Measurements from ENCODE around the gene RAPGEFL1. TPM values are rescaled to one million over a fixed set of nuclear protein-coding genes. Genes with fewer than 3 reads are reported as not detected.
A peak's percentile ranks its signal among the peaks of the same experiment; 100 is the strongest.

The RAPGEFL1 gene
- total RNA-seq, 2 experiments from 2014 or later: 3.8 to 5.4 TPM

DNA sequence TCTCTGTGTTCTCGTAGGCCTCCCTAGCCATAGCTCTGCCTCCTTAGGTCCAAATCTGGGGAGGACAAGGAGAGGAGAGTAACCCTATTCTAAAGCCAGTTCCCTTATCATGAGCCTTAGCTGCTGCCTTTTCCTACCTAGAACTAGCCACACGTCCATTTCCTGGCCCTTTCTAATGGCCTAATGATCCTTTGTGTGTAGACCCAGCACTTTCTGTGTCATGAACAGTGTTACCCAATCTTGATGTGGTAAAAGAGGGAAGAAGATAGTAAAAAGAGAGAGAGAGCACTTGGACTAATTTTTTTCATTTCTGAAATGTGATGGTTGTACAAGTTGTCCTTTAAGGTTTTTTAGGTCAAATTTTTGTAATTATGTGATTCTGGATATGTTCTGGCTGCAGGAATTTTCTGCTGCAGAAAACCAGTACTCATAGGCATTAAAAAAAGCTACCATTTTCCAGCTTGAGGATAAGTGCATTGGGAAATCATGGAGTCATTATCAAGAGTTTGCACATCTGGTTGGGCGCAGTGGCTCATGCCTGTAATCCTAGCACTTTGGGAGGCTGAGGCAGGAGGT lies 18.7 kb upstream of the RAPGEFL1 start:
- Mint-ChIP-seq H3K4me3 (no peak overlapping the region), H3K36me3 (ENCODE audit: low read depth) (peaks cover 36% of the 10 kb centered on the region), H3K27me3 (no peaks in the 10 kb centered on the region), H3K27ac (peak overlapping the region; percentile 67), H3K4me1 (ENCODE audit: low read depth) (peaks cover 25% of the 10 kb centered on the region), H3K9me3 (no peaks in the 10 kb centered on the region)
- DNase-seq (no peak), ATAC-seq (no peak)
- POLR2A ChIA-PET: interaction anchor here (0.6 to 1.6 kb wide), 4 partner anchors 16 to 35 kb away, joined by 3 to 5 read pairs (median 4); partner anchors contain the start of gene CASC3
- intact Hi-C loops (cut with micrococcal nuclease): no loop called here
- no peak for TF ChIP-seq CTCF (IDR thresholded peaks at IDR 0.05)
- CTCF ChIA-PET: interaction anchor here (0.9 to 3.8 kb wide), 5 partner anchors 10 to 131 kb away, joined by 3 to 12 read pairs (median 4); no protein-coding TSS in a partner anchor

DNA sequence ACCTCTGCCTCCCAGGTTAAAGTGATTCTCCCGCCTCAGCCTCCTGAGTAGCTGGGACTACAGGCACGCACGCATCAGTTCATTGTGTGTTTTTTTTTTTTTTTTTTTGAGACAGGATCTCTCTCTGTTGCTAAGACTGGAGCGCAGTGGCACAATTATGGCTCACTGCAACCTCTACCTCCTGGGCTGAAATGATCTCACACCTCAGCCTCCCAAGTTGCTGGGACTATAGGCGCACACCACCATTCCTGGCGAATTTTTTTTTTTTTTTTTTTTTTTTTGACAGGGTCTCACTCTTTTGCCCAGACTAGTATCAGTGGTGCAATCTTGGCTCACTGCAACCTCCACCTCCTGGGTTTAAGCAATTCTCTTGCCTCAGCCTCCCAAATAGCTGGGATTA lies 17.8 kb upstream of the RAPGEFL1 start:
- Mint-ChIP-seq H3K9me3 (no peaks in the 10 kb centered on the region), H3K4me1 (ENCODE audit: low read depth) (peaks cover 18% of the 10 kb centered on the region), H3K27me3 (no peaks in the 10 kb centered on the region), H3K27ac (no peak overlapping the region), H3K36me3 (ENCODE audit: low read depth) (peaks cover 35% of the 10 kb centered on the region), H3K4me3 (no peak overlapping the region)
- TF ChIP-seq CTCF (IDR thresholded peaks at IDR 0.05): no peak
- ATAC-seq: no peak
- intact Hi-C loops (cut with micrococcal nuclease): no loop called here
- CTCF ChIA-PET: interaction anchor here (0.9 to 3.8 kb wide), 4 partner anchors 9 to 132 kb away, joined by 3 to 12 read pairs (median 8); no protein-coding TSS in a partner anchor
- no peak for DNase-seq
- POLR2A ChIA-PET: interaction anchor here (0.8 to 1.6 kb wide), 3 partner anchors 15 to 136 kb away, joined by 3 to 5 read pairs (median 5); no protein-coding TSS in a partner anchor

GRCh38 chr17:40167685-40168261 lies 9.5 kb upstream of the RAPGEFL1 start:
- peaks cover 7% of the 10 kb centered on the region for H3K4me1 Mint-ChIP-seq (ENCODE audit: low read depth)
- intact Hi-C loops (cut with micrococcal nuclease): loop anchor here (1.0 kb wide), 1 partner anchor 54 kb away; no protein-coding TSS in a partner anchor
- no peak overlapping the region for H3K4me3 Mint-ChIP-seq
- H3K27me3 Mint-ChIP-seq: no peaks in the 10 kb centered on the region
- POLR2A ChIA-PET: interaction anchor here (0.5 to 2.0 kb wide), 6 partner anchors 9 to 89 kb away, joined by 3 to 10 read pairs (median 4); partner anchors contain the start of genes RAPGEFL1 and WIPF2
- no peak for DNase-seq
- CTCF ChIA-PET: interaction anchor here (0.8 to 3.7 kb wide), 28 partner anchors 8 to 154 kb away, joined by 3 to 95 read pairs (median 6); partner anchors contain the start of genes CASC3, CSF3, MED24 and MSL1
- ATAC-seq: no peak
- no peaks in the 10 kb centered on the region for H3K9me3 Mint-ChIP-seq
- peaks cover 45% of the 10 kb centered on the region for H3K36me3 Mint-ChIP-seq (ENCODE audit: low read depth)
- peak overlapping the region; percentile 36 for H3K27ac Mint-ChIP-seq
- no peak for TF ChIP-seq CTCF (IDR thresholded peaks at IDR 0.05)

GRCh38 chr17:40168262-40168832 lies 8.9 kb upstream of the RAPGEFL1 start:
- peak overlapping the region; percentile 36 for H3K27ac Mint-ChIP-seq
- H3K9me3 Mint-ChIP-seq: no peaks in the 10 kb centered on the region
- H3K36me3 Mint-ChIP-seq (ENCODE audit: low read depth): peaks cover 44% of the 10 kb centered on the region
- no peak overlapping the region for H3K4me3 Mint-ChIP-seq
- CTCF ChIA-PET: interaction anchor here (0.8 to 3.7 kb wide), 40 partner anchors 9 to 155 kb away, joined by 3 to 95 read pairs (median 5); partner anchors contain the start of genes CASC3, CSF3, MED24 and MSL1
- POLR2A ChIA-PET: interaction anchor here (0.5 to 2.0 kb wide), 6 partner anchors 8 to 88 kb away, joined by 3 to 10 read pairs (median 4); partner anchors contain the start of genes RAPGEFL1 and WIPF2
- peak; percentile 89 for ATAC-seq
- H3K4me1 Mint-ChIP-seq (ENCODE audit: low read depth): peaks cover 7% of the 10 kb centered on the region
- TF ChIP-seq CTCF (IDR thresholded peaks at IDR 0.05): peak; percentile 96
- intact Hi-C loops (cut with micrococcal nuclease): loop anchor here (1.0 kb wide), 1 partner anchor 55 kb away; no protein-coding TSS in a partner anchor
- peak; percentile 50 for DNase-seq
- H3K27me3 Mint-ChIP-seq: no peaks in the 10 kb centered on the region
